Mucosa of gallbladder (tissue), 1 donor: Measurements from ENCODE around the gene GGT5. TPM values are rescaled to one million over a fixed set of nuclear protein-coding genes. Genes with fewer than 3 reads are reported as not detected.

ENCODE experiments used
- total RNA-seq: library from RNA; stranded (reverse); gene quantifications from one replicate; pipeline ENCODE4 v1.2.1, GENCODE V29; 2021
- donor health status: DM: no; HTN: no; CAD: no.

Gene GGT5
- total RNA-seq, 1 donor from 2014 or later, result 21.8 TPM

Other genes with a start within 250 kb of the GGT5 start
- not detected for gene GSTT4, start 239.6 kb downstream of the GGT5 start, total RNA-seq
- 88.0 TPM for gene CABIN1, start 233.8 kb downstream of the GGT5 start, total RNA-seq
- gene SUSD2, start 63.6 kb downstream of the GGT5 start, total RNA-seq, result 2.0 TPM
- 65.7 TPM for gene SPECC1L, start 25.7 kb upstream of the GGT5 start, total RNA-seq
- 4.1 TPM for gene ADORA2A, start 182.5 kb upstream of the GGT5 start, total RNA-seq